Stimulated activated effector memory CD8-positive, alpha-beta T cell treated with anti-CD3 and anti-CD28 coated beads, Interleukin-12 subunit alpha, Interleukin-12 subunit beta, amount 100 ng/mL, for 72 hours (primary cell): Measurements from ENCODE around the gene CFAP53.
"Not testable (repeated sequence)": the region's sequence is repeated elsewhere in the genome, so short reads cannot be mapped to it uniquely, and the experiment has no call there.

Experiments used
- ATAC-seq: fragments of 150-1000 bp; cut with Tn5 transposase; 2 replicates; pipeline ENCODE4 v1.10.0; 2021
- DNase-seq, 2 donors: peaks; one replicate each; pipeline ENCODE4 v3.0.0; 2021 to 2022; ENCODE audit warnings: low spot score in 2 of 2
- H3K27ac Mint-ChIP-seq: one replicate; pipeline ENCODE4 v1.8.0; 2022; ENCODE audit warnings: mild to moderate bottlenecking, mixed read lengths
- H3K36me3 Mint-ChIP-seq: one replicate; pipeline ENCODE4 v1.8.0; 2022; ENCODE audit warnings: mild to moderate bottlenecking, mixed read lengths
- H3K4me1 Mint-ChIP-seq: one replicate; pipeline ENCODE4 v1.8.0; 2022; ENCODE audit warnings: mixed read lengths
- H3K4me3 Mint-ChIP-seq: one replicate; pipeline ENCODE4 v1.8.0; 2022; ENCODE audit warnings: mild to moderate bottlenecking, mixed read lengths
- H3K9me3 Mint-ChIP-seq: one replicate; pipeline ENCODE4 v1.8.0; 2022; ENCODE audit warnings: mixed read lengths

CFAP53 gene

DNA sequence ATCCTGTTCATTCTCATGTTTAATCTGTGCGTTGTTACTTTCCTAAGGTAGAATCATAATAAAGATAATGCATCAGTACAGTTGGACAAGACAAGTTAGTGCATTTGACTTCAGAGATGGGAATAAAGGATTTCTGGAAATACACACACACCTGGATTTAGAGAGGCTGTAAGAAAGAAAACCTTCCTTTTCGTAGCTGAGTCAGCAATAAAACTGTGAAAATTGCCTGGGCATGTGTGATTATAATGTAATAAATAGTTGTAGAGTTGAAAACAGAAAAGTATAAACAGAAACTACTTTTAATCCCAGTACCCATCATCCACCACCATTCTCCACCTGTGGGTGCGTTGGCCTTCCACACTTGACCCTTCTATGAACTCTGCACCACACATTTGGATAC lies 15.4 kb downstream of the CFAP53 start:
- peaks cover 5% of the 10 kb centered on the region for H3K4me1 Mint-ChIP-seq
- ATAC-seq: no peak
- H3K36me3 Mint-ChIP-seq: no peaks in the 10 kb centered on the region
- no peak overlapping the region for H3K4me3 Mint-ChIP-seq
- H3K27ac Mint-ChIP-seq: no peak overlapping the region
- no peaks in the 10 kb centered on the region for H3K9me3 Mint-ChIP-seq
- DNase-seq: no peak

DNA sequence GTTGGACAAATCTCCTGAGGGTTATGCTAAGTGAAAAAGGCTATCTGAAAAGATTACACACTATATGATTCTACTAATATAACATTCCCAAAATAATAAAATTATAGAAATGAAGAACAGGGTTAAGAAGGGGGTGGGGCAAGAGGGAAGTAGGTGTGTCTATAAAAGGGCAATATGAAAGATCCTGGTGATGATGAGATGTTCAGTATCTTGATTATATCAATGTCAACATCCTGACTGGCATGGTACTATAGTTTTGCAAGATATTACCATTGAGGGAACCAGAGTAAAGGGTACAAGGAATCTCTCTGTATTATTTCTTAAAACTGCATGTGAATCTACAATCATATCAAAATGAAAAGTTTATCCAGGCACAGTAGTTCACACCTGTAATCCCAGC lies 16.7 kb downstream of the CFAP53 start:
- H3K27ac Mint-ChIP-seq: no peak overlapping the region
- no peaks in the 10 kb centered on the region for H3K36me3 Mint-ChIP-seq
- ATAC-seq: no peak
- H3K9me3 Mint-ChIP-seq: no peaks in the 10 kb centered on the region
- H3K4me1 Mint-ChIP-seq: peaks cover 5% of the 10 kb centered on the region
- no peak for DNase-seq
- H3K4me3 Mint-ChIP-seq: no peak overlapping the region

DNA sequence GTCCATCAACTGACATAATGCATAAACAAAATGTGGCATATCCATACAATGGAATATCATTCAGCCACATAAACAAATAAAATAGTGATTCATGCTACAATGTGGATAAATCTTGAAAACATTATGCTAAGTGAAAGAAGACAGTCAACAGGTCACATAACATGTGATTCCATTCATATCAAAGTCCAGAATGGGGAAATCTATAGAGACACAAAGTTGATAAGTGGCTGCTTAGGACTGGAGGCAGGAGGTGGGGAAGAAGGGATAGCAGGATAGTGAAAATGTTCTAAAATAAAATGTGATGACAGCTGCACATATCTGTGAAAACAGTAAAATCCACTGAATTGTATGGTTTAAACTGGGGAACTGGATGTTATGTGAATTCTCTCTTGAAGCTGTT lies 18.7 kb downstream of the CFAP53 start:
- Mint-ChIP-seq H3K27ac (no peak overlapping the region), H3K4me1 (peaks cover 5% of the 10 kb centered on the region), H3K4me3 (no peak overlapping the region), H3K9me3 (no peaks in the 10 kb centered on the region), H3K36me3 (no peaks in the 10 kb centered on the region)
- DNase-seq: no peak
- ATAC-seq: no peak

DNA sequence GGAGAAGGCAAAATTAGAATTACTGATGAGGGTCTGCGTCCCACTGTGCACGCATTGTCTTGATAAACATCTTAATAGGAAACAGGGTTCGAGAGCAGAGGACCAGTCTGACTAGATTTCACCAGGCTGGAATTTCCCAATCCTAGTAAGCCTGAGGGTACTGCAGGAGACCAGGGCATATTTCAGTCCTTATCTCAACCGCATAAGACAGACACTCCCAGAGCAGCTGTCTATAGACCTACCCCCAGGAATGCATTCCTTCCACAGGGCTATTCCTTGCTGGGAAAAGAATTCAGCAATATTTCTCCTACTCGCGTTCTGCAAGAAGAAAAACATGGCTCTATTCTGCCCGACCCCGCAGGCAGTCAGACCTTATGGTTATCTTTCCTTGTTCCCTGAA lies 24.5 kb downstream of the CFAP53 start:
- H3K4me3 Mint-ChIP-seq, DNase-seq, H3K36me3 Mint-ChIP-seq, H3K27ac Mint-ChIP-seq, H3K4me1 Mint-ChIP-seq, ATAC-seq: not testable (repeated sequence)
- peaks cover 11% of the 10 kb centered on the region for H3K9me3 Mint-ChIP-seq

DNA sequence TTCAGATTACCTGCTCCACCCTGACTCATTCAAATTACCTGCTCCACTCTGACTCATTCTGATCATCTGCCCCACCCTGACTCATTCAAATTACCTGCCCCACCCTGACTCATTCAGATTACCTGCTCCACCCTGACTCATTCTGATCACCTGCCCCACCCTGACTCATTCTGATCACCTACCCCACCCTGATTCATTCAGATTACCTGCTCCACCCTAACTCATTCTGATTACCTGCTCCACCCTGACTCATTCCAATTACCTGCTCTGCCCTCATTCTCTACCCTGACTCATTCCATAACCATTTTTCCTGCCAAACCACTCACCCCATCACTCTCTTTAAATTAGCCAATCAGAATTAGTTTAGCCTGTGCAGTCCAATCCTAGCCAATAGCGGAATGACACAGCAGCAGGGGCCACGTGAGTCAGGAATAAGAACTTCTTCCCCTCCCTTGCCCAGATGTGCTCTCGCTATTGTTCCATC lies 26.2 kb downstream of the CFAP53 start:
- no peak overlapping the region for H3K27ac Mint-ChIP-seq
- no peaks in the 10 kb centered on the region for H3K4me1 Mint-ChIP-seq
- no peak overlapping the region for H3K4me3 Mint-ChIP-seq
- H3K36me3 Mint-ChIP-seq: peaks cover 7% of the 10 kb centered on the region
- DNase-seq: no peak
- H3K9me3 Mint-ChIP-seq: peaks cover 11% of the 10 kb centered on the region
- ATAC-seq: peak; percentile 13

DNA sequence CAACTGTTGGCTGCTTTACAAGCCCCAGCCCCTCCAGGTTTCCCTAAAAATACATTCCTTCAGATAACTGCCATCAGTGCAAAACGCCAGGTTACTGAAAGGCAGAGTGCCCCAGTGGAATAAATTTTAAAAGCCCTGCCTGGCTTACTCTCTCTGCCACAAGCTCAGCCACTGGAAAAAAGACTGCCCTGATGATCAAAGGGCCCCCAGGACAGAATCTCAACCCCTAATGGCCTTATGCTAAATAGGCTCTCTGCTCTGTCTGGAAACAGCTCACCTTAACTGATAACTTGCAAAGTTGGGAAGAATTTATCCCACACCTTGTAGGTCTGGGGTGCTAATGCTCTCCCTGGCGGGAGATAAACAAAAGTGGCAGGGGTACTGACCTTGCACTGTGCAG lies 33.9 kb downstream of the CFAP53 start:
- no peaks in the 10 kb centered on the region for H3K36me3 Mint-ChIP-seq

DNA sequence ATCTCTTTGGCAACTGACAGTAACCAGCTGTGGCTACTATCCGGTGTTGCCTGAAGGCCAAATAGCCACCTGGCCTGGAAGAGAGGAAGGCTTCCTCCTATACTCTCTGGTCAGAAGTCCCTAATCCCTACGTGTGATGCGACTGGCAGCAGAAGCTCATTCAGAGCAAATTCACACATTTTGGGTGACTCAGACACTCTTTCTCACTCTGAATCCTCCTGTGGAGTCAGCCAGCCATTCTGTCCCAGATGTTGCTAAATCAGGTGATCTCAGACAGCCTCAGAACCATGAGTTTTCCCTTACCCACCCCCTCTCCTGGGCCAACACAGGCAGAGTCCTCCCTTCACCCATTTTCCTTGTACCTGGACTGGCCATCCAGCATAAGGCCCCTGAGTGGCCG lies 34.7 kb downstream of the CFAP53 start:
- ATAC-seq (peak; percentile 89), DNase-seq (no peak)
- Mint-ChIP-seq H3K4me3 (no peak overlapping the region), H3K27ac (no peak overlapping the region), H3K4me1 (peaks cover 9% of the 10 kb centered on the region), H3K9me3 (no peaks in the 10 kb centered on the region), H3K36me3 (no peaks in the 10 kb centered on the region)

More for the DNA sequence above, 33.9 kb downstream of the CFAP53 start:
- H3K4me3 Mint-ChIP-seq: no peak overlapping the region
- ATAC-seq (no peak), DNase-seq (no peak)
- peak overlapping the region; percentile 38 for H3K27ac Mint-ChIP-seq
- peaks cover 9% of the 10 kb centered on the region for H3K4me1 Mint-ChIP-seq
- no peaks in the 10 kb centered on the region for H3K9me3 Mint-ChIP-seq

DNA sequence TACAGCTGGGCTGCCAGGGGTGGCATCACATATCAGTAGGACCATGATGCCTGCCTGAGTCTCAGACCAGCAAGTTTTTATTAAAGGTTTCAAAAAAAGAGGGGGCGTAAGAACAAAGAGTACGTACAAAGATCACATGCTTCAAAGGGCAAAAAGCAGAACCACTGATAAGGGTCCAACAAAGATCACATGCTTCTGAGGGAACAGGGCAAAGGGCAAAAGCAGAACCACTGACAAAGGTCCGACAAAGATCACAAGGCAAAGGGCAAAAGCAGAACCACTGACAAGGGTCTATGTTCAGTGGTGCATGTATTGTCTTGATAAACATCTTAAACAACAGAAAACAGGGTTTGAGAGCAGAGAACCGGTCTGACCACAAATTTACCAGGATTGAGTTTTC lies 46.0 kb downstream of the CFAP53 start:
- H3K9me3 Mint-ChIP-seq, DNase-seq, ATAC-seq, H3K36me3 Mint-ChIP-seq, H3K4me3 Mint-ChIP-seq, H3K4me1 Mint-ChIP-seq, H3K27ac Mint-ChIP-seq: not testable (repeated sequence)

DNA sequence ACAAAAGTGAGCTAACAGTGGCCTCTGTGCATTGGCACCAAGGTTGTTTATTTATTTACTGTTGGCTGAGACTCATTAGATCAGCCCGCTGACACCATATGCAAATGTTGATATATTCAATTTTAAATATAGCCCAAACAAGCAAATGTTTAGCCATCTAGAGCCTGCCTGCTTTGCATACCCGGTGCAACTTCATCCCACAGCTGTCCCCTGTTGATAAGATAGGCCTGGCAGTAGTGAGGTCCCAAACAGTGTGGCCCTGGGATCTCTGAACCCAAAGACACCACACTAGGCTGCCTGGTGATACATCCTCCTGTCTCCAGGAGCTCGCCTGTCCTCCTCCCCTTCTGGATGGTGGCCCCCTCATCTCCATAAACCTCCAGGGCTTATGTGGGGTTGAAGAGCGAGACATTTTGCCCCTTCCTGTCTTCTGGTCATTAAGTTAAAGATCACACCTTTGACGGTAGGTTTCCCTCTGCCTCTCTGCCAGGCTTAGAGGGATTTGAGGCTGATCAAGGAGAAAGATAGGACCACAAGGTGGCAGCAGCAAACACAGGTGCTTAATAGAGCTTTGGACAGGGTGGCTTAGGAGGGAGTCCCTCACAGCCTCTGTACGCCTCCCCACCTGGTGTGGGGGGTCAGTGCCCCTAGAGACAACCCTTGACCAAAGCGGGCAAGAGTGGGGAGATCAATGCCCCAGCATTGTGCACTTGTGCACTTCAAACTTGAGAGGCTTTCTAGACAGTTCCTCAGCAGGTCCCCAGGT lies 47.7 kb downstream of the CFAP53 start:
- Mint-ChIP-seq H3K4me1 (no peaks in the 10 kb centered on the region), H3K9me3 (peaks cover 6% of the 10 kb centered on the region), H3K36me3 (no peaks in the 10 kb centered on the region), H3K27ac (no peak overlapping the region), H3K4me3 (no peak overlapping the region)
- no peak for DNase-seq
- ATAC-seq: peak; percentile 57

DNA sequence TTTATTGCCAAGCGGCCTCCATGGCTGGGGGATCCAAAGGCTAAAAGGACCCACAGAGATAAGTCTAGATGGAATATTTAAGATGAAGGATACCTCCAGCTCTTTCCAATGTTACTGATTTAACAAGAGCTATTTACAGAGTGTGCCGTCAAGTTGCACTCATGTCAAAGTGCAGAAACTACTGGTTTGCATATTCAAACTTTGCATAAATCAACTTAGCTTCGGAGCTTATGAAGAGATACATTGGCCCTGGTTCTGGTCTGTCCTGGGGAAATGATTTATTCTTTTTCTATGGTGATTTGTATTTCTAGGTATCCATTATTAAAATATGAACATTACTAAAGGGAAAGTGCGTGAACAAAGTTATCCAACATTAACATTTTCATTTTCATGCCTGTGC lies 57.0 kb downstream of the CFAP53 start:
- Mint-ChIP-seq H3K27ac (no peak overlapping the region), H3K36me3 (no peaks in the 10 kb centered on the region), H3K9me3 (no peaks in the 10 kb centered on the region), H3K4me3 (no peak overlapping the region), H3K4me1 (peaks cover 4% of the 10 kb centered on the region)
- DNase-seq (no peak), ATAC-seq (no peak)

DNA sequence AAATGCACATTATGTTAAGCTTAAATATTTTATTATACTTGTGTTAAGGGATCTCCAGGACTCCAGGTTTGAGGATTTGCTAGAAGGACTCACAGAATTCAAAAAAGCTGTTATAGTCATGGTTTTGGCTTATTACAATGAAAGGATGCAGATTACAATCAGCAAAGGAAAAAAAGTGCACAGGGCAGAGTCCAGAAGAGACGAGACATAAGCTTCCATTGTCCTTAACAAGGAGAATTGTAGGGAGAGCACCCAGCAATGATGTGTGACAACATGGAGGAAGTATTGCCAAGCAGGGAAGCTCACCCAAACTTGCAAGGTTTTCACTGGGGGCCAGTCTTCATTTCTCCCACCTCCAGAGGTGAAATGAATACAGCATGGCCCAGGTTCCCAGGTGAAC lies 58.6 kb downstream of the CFAP53 start:
- H3K9me3 Mint-ChIP-seq: no peaks in the 10 kb centered on the region
- DNase-seq: no peak
- H3K4me1 Mint-ChIP-seq: peaks cover 11% of the 10 kb centered on the region
- no peaks in the 10 kb centered on the region for H3K36me3 Mint-ChIP-seq
- no peak overlapping the region for H3K27ac Mint-ChIP-seq
- no peak for ATAC-seq
- H3K4me3 Mint-ChIP-seq: no peak overlapping the region

DNA sequence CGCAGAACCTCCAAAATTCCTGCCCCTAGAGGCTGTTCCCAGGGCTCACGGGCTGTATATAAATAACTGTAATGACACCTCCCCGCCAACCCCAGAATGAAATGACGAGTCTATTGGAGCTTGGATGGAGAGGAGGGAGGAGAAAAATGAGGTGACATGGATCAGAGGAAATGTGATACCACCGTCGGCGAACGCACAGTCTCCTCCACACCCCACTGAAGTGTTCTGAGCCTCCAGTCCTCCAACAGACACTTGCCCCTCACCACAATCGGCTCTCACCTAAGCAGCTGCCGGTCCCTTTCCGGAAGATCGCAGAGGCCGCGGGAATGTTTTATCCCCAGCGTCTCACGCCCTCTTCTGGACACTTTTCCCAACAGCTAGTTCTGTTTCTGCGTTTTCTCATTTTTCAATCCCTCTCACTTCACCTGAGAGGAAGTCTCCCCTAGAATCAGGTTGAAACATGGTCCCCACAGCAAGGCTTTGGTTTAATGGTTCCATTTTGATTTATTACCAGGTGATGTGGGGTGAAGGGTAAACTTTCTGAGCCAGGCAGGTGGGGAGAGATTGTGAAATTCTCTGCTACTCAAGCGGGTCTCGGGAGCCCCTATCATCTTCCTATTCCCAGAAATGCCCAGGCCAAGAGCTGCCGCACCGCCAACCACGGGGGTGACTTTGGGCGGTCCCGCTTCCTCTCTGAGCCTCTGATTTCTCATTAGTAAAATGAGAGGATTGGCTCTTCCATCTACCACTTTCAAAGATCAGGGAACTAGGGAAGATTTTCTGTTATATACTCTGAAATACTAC lies 62.3 kb downstream of the CFAP53 start:
- peak; percentile 16 for ATAC-seq
- no peak for DNase-seq
- Mint-ChIP-seq H3K27ac (no peak overlapping the region), H3K36me3 (no peaks in the 10 kb centered on the region), H3K4me3 (no peak overlapping the region), H3K4me1 (peaks cover 11% of the 10 kb centered on the region), H3K9me3 (peaks cover 2% of the 10 kb centered on the region)

DNA sequence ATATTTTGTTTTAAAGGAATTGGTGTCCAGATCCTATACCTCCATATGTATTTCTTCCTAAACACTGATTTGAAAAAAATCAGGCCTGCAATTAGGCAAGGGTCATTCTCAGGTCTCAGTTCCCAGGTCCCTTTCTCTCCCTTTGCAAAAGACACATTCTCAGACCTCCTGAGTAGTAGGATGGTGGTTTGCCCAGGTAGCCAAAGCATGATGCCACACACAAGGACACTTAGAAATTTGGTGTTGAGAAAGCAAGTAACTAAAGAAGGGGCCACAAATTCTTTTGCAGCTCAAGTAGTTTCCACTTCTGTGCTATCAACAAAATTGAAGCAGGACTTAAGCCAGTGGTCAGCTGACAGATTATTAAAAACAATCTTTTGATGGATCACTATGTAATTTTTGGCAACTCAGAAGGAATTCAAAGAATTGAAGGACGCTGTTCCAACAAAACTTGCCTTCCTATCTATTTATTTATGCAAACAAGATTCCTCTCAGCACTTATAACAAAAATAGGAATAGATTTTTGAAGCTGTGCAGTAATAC lies 64.7 kb downstream of the CFAP53 start:
- DNase-seq (no peak), ATAC-seq (no peak)
- no peaks in the 10 kb centered on the region for H3K36me3 Mint-ChIP-seq
- H3K9me3 Mint-ChIP-seq: peaks cover 2% of the 10 kb centered on the region
- H3K4me1 Mint-ChIP-seq: peaks cover 11% of the 10 kb centered on the region
- H3K27ac Mint-ChIP-seq: no peak overlapping the region
- H3K4me3 Mint-ChIP-seq: no peak overlapping the region

DNA sequence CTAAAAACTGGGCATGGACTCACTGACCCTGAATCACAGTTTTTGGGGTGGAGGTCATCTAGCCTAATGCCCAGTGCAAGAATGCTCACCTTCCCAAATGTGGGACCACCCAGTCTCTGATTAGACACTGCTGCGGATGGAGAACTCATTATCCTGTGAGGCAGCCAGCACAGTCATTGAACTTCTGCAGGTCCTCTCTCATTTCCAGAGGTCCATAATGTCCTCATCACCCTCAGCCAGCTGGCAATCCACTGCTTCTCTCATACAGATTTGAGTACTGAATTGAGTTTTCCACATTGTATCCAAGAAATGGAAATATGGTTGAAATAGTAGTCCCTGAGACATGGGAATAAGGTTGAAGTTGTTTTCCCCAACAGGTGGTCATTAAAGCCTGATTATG lies 66.4 kb downstream of the CFAP53 start:
- Mint-ChIP-seq H3K9me3 (peaks cover 2% of the 10 kb centered on the region), H3K36me3 (no peaks in the 10 kb centered on the region), H3K4me1 (peaks cover 11% of the 10 kb centered on the region), H3K27ac (no peak overlapping the region), H3K4me3 (no peak overlapping the region)
- ATAC-seq: no peak
- no peak for DNase-seq

DNA sequence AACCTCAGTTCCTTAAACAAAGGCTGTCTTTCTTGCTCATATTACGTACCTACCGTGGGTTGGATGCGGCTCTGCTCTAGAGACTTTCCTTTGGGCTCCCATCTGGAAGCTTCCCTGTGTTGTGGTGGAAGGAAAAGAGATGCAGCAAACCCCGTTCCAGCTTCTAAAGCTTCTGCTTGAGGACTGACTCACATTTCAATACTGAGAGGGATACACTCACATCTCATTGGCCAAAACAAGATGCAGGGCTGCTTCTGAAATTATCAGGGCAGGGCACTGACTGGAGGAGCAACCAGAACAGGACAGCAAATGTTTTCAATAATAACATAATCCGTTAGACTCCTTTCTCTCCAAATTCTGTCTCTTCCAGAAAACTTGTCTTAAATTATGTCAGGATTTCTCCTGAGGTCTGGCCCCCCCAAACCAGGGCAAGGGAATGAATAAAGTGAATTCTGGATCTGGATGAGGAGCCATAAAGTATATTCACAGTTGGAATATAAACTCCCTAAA lies 66.9 kb downstream of the CFAP53 start:
- Mint-ChIP-seq H3K9me3 (peaks cover 2% of the 10 kb centered on the region), H3K4me1 (peaks cover 8% of the 10 kb centered on the region), H3K36me3 (no peaks in the 10 kb centered on the region), H3K4me3 (no peak overlapping the region), H3K27ac (no peak overlapping the region)
- ATAC-seq (no peak), DNase-seq (no peak)
